ENCODE measurements around the gene RETREG1. TPM values are rescaled to one million over a fixed set of nuclear protein-coding genes. Genes with fewer than 3 reads are reported as not detected.
"Not testable (repeated sequence)": the region's sequence is repeated elsewhere in the genome, so short reads cannot be mapped to it uniquely, and the experiment has no call there.

RETREG1 gene
- total RNA-seq, 1 experiment from 2014 or later: 4.0 TPM

- DNase-seq (ENCODE audit: low read depth): peak; percentile 79
Measured at GRCh38 chr5:16552666-16553343, 64.0 kb downstream of the RETREG1 start.

- no peak for DNase-seq (ENCODE audit: low read depth)
Measured at GRCh38 chr5:16551628-16552027, 65.2 kb downstream of the RETREG1 start.

- peak; percentile 64 for DNase-seq (ENCODE audit: low read depth)
Measured at GRCh38 chr5:16550316-16550952, 66.4 kb downstream of the RETREG1 start.

- no peak for DNase-seq (ENCODE audit: low read depth)
Measured at GRCh38 chr5:16549491-16550206, 67.1 kb downstream of the RETREG1 start.

GRCh38 chr5:16548812-16549211 is 68.0 kb downstream of the RETREG1 start:
- no peak for DNase-seq (ENCODE audit: low read depth)

- no peak for DNase-seq (ENCODE audit: low read depth)
Measured at GRCh38 chr5:16548115-16548514, 68.7 kb downstream of the RETREG1 start.

- peak; percentile 73 for DNase-seq (ENCODE audit: low read depth)
Measured at GRCh38 chr5:16547200-16547842, 69.5 kb downstream of the RETREG1 start.

GRCh38 chr5:16546732-16547131 is 70.1 kb downstream of the RETREG1 start:
- DNase-seq (ENCODE audit: low read depth): no peak

- peak; percentile 43 for DNase-seq (ENCODE audit: low read depth)
Measured at GRCh38 chr5:16544607-16545374, 72.0 kb downstream of the RETREG1 start.

GRCh38 chr5:16543206-16543605 is 73.6 kb downstream of the RETREG1 start:
- peak; percentile 54 for DNase-seq (ENCODE audit: low read depth)

GRCh38 chr5:16542236-16542635 is 74.6 kb downstream of the RETREG1 start:
- DNase-seq (ENCODE audit: low read depth): no peak

- DNase-seq (ENCODE audit: low read depth): not testable (repeated sequence)
Measured at GRCh38 chr5:16541592-16541991, 75.2 kb downstream of the RETREG1 start.

GRCh38 chr5:16540421-16540820 is 76.4 kb downstream of the RETREG1 start:
- DNase-seq (ENCODE audit: low read depth): peak; percentile 97

GRCh38 chr5:16539169-16539666 is 77.6 kb downstream of the RETREG1 start:
- peak; percentile 94 for DNase-seq (ENCODE audit: low read depth)

- DNase-seq (ENCODE audit: low read depth): no peak
Measured at GRCh38 chr5:16538006-16538405, 78.8 kb downstream of the RETREG1 start.

GRCh38 chr5:16536818-16537217 is 80.0 kb downstream of the RETREG1 start:
- no peak for DNase-seq (ENCODE audit: low read depth)

- peak; percentile 39 for DNase-seq (ENCODE audit: low read depth)
Measured at GRCh38 chr5:16536246-16536645, 80.6 kb downstream of the RETREG1 start.

- no peak for DNase-seq (ENCODE audit: low read depth)
Measured at GRCh38 chr5:16534280-16534679, 82.5 kb downstream of the RETREG1 start.

GRCh38 chr5:16531063-16531648 is 85.6 kb downstream of the RETREG1 start:
- DNase-seq (ENCODE audit: low read depth): no peak

GRCh38 chr5:16529306-16529705 is 87.5 kb downstream of the RETREG1 start:
- DNase-seq (ENCODE audit: low read depth): no peak

All from LHCN-M2 (cell line).